Measurements from ENCODE around the gene WDFY4. TPM values are rescaled to one million over a fixed set of nuclear protein-coding genes. Genes with fewer than 3 reads are reported as not detected.

WDFY4 gene
- total and polyA plus RNA-seq, 8 donors, result 0.15 to 8.0 (median 2.7) TPM

- intact Hi-C loops (cut with DNase I; ENCODE audit: low total_unique reads), result no loop called here
- H3K9me3 ChIP-seq, result no peaks in the 10 kb centered on the region
- 63 to 78% (median 73%) methylated on average over 3 of the region's 3 CpGs for WGBS, 5 donors
- no peak for DNase-seq
- H3K27me3 ChIP-seq, result no peaks in the 10 kb centered on the region
- no peak overlapping the region for H3K27ac ChIP-seq
- no peak overlapping the region for H3K4me3 ChIP-seq
- H3K36me3 ChIP-seq, result peaks cover 0 to 3% (median 0%) of the 10 kb centered on the region in 4 donors
- no peaks in the 10 kb centered on the region for H3K4me1 ChIP-seq
- TF ChIP-seq EP300 (IDR thresholded peaks at IDR 0.05), result no peak
- TF ChIP-seq, protein P1, sequence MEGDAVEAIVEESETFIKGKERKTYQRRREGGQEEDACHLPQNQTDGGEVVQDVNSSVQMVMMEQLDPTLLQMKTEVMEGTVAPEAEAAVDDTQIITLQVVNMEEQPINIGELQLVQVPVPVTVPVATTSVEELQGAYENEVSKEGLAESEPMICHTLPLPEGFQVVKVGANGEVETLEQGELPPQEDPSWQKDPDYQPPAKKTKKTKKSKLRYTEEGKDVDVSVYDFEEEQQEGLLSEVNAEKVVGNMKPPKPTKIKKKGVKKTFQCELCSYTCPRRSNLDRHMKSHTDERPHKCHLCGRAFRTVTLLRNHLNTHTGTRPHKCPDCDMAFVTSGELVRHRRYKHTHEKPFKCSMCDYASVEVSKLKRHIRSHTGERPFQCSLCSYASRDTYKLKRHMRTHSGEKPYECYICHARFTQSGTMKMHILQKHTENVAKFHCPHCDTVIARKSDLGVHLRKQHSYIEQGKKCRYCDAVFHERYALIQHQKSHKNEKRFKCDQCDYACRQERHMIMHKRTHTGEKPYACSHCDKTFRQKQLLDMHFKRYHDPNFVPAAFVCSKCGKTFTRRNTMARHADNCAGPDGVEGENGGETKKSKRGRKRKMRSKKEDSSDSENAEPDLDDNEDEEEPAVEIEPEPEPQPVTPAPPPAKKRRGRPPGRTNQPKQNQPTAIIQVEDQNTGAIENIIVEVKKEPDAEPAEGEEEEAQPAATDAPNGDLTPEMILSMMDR (IDR thresholded peaks at IDR 0.05), result no peak
- no peak for TF ChIP-seq POLR2A (IDR thresholded peaks at IDR 0.05)
- no peak for TF ChIP-seq POLR2AphosphoS5 (IDR thresholded peaks at IDR 0.05)
Measured at GRCh38 chr10:48729941-48730457, 45.3 kb downstream of the WDFY4 start.

DNA sequence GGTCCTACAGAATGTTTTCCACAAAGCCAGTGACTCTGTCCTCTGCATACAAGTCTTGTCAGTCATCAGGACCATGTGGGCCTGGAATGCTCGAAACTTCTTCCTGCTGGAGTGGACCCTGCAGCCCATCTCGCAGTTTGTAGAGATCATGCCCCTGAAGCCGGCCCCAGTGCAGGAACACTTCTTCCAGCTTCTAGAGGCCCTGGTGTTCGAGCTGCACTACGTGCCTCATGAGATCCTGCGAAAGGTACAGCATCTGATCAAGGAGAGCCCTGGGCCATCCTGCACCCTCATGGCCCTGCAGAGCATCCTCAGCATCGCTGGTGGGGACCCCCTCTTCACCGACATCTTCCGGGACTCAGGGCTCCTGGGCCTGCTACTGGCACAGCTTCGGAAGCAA is 46.5 kb downstream of the WDFY4 start:
- no peaks in the 10 kb centered on the region for H3K9me3 ChIP-seq
- H3K36me3 ChIP-seq, result peaks cover 0 to 3% (median 0%) of the 10 kb centered on the region in 4 donors
- WGBS, 5 donors, result 84 to 99% (median 88%) methylated on average over 7 to 10 of the region's 10 CpGs
- TF ChIP-seq POLR2A (IDR thresholded peaks at IDR 0.05), result no peak
- TF ChIP-seq, protein P1 (IDR thresholded peaks at IDR 0.05), result no peak
- no peak for TF ChIP-seq POLR2AphosphoS5 (IDR thresholded peaks at IDR 0.05)
- TF ChIP-seq EP300 (IDR thresholded peaks at IDR 0.05), result no peak
- H3K27me3 ChIP-seq, result peaks cover 0 to 1% (median 0%) of the 10 kb centered on the region in 3 donors
- H3K27ac ChIP-seq, result no peak overlapping the region
- H3K4me1 ChIP-seq, result no peaks in the 10 kb centered on the region
- DNase-seq, result no peak
- intact Hi-C loops (cut with DNase I; ENCODE audit: low total_unique reads), result no loop called here
- no peak overlapping the region for H3K4me3 ChIP-seq

DNA sequence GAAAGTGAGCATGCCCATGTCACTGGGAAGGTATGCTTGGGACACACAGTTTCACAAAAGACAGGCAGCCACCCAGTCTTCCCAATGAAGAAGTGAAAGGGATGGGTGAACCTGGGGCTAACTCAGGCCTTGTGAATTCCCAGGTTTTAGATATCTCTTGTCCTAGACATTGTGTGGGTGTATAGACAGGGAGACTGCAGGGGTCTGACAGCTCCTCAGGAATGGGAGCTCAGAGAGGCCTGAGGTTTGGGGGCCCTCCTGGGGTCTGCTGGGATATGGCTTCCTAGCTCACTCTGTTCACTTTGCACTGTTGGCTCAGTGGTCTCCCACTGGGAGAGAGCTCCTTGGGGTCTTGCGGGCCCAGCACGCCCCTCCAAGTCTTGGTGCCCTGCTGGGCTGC is 47.0 kb downstream of the WDFY4 start:
- 81 to 90% (median 84%) methylated on average over 2 of the region's 2 CpGs for WGBS, 5 donors
- peaks cover 0 to 3% (median 0%) of the 10 kb centered on the region in 4 donors for H3K36me3 ChIP-seq
- TF ChIP-seq EP300 (IDR thresholded peaks at IDR 0.05) (no peak), POLR2A (IDR thresholded peaks at IDR 0.05) (no peak), POLR2AphosphoS5 (IDR thresholded peaks at IDR 0.05) (no peak)
- TF ChIP-seq, protein P1 (IDR thresholded peaks at IDR 0.05), result no peak
- H3K27me3 ChIP-seq, result peaks cover 0 to 6% (median 0%) of the 10 kb centered on the region in 3 donors
- intact Hi-C loops (cut with DNase I; ENCODE audit: low total_unique reads), result no loop called here
- DNase-seq, result no peak
- H3K4me1 ChIP-seq, result no peaks in the 10 kb centered on the region
- H3K4me3 ChIP-seq, result no peak overlapping the region
- H3K9me3 ChIP-seq, result no peaks in the 10 kb centered on the region
- no peak overlapping the region for H3K27ac ChIP-seq

GRCh38 chr10:48733329-48733728 is 48.7 kb downstream of the WDFY4 start:
- Histone ChIP-seq H3K27me3 (peaks cover 0 to 8% (median 0%) of the 10 kb centered on the region in 3 donors), H3K9me3 (no peaks in the 10 kb centered on the region), H3K4me1 (no peaks in the 10 kb centered on the region), H3K4me3 (no peak overlapping the region), H3K27ac (no peak overlapping the region), H3K36me3 (peaks cover 0 to 3% (median 0%) of the 10 kb centered on the region in 4 donors)
- no peak for DNase-seq
- WGBS, 5 donors, result 57 to 69% (median 64%) methylated on average over 1 of the region's 1 CpG
- intact Hi-C loops (cut with DNase I; ENCODE audit: low total_unique reads), result no loop called here
- TF ChIP-seq, protein P1 (IDR thresholded peaks at IDR 0.05), result no peak
- TF ChIP-seq POLR2AphosphoS5 (IDR thresholded peaks at IDR 0.05) (no peak), EP300 (IDR thresholded peaks at IDR 0.05) (no peak), POLR2A (IDR thresholded peaks at IDR 0.05) (no peak)
